Measurements from ENCODE around the gene FRMD1. TPM values are rescaled to one million over a fixed set of nuclear protein-coding genes. Genes with fewer than 3 reads are reported as not detected.

FRMD1 gene
- total and polyA plus RNA-seq, 2 of the 8 experiments (the other 6 are each of a cell fraction or from before 2014, with no cell fraction given) = 0.36 TPM; not detected in 1

- TF ChIP-seq, protein P1, sequence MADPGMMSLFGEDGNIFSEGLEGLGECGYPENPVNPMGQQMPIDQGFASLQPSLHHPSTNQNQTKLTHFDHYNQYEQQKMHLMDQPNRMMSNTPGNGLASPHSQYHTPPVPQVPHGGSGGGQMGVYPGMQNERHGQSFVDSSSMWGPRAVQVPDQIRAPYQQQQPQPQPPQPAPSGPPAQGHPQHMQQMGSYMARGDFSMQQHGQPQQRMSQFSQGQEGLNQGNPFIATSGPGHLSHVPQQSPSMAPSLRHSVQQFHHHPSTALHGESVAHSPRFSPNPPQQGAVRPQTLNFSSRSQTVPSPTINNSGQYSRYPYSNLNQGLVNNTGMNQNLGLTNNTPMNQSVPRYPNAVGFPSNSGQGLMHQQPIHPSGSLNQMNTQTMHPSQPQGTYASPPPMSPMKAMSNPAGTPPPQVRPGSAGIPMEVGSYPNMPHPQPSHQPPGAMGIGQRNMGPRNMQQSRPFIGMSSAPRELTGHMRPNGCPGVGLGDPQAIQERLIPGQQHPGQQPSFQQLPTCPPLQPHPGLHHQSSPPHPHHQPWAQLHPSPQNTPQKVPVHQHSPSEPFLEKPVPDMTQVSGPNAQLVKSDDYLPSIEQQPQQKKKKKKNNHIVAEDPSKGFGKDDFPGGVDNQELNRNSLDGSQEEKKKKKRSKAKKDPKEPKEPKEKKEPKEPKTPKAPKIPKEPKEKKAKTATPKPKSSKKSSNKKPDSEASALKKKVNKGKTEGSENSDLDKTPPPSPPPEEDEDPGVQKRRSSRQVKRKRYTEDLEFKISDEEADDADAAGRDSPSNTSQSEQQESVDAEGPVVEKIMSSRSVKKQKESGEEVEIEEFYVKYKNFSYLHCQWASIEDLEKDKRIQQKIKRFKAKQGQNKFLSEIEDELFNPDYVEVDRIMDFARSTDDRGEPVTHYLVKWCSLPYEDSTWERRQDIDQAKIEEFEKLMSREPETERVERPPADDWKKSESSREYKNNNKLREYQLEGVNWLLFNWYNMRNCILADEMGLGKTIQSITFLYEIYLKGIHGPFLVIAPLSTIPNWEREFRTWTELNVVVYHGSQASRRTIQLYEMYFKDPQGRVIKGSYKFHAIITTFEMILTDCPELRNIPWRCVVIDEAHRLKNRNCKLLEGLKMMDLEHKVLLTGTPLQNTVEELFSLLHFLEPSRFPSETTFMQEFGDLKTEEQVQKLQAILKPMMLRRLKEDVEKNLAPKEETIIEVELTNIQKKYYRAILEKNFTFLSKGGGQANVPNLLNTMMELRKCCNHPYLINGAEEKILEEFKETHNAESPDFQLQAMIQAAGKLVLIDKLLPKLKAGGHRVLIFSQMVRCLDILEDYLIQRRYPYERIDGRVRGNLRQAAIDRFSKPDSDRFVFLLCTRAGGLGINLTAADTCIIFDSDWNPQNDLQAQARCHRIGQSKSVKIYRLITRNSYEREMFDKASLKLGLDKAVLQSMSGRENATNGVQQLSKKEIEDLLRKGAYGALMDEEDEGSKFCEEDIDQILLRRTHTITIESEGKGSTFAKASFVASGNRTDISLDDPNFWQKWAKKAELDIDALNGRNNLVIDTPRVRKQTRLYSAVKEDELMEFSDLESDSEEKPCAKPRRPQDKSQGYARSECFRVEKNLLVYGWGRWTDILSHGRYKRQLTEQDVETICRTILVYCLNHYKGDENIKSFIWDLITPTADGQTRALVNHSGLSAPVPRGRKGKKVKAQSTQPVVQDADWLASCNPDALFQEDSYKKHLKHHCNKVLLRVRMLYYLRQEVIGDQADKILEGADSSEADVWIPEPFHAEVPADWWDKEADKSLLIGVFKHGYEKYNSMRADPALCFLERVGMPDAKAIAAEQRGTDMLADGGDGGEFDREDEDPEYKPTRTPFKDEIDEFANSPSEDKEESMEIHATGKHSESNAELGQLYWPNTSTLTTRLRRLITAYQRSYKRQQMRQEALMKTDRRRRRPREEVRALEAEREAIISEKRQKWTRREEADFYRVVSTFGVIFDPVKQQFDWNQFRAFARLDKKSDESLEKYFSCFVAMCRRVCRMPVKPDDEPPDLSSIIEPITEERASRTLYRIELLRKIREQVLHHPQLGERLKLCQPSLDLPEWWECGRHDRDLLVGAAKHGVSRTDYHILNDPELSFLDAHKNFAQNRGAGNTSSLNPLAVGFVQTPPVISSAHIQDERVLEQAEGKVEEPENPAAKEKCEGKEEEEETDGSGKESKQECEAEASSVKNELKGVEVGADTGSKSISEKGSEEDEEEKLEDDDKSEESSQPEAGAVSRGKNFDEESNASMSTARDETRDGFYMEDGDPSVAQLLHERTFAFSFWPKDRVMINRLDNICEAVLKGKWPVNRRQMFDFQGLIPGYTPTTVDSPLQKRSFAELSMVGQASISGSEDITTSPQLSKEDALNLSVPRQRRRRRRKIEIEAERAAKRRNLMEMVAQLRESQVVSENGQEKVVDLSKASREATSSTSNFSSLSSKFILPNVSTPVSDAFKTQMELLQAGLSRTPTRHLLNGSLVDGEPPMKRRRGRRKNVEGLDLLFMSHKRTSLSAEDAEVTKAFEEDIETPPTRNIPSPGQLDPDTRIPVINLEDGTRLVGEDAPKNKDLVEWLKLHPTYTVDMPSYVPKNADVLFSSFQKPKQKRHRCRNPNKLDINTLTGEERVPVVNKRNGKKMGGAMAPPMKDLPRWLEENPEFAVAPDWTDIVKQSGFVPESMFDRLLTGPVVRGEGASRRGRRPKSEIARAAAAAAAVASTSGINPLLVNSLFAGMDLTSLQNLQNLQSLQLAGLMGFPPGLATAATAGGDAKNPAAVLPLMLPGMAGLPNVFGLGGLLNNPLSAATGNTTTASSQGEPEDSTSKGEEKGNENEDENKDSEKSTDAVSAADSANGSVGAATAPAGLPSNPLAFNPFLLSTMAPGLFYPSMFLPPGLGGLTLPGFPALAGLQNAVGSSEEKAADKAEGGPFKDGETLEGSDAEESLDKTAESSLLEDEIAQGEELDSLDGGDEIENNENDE (IDR thresholded peaks at IDR 0.05; ENCODE audit: insufficient replicate concordance, low read length) = no peak
- TF ChIP-seq FOSL1 (IDR thresholded peaks at IDR 0.05; ENCODE audit: insufficient read depth, low read depth, low read length) = no peak
- no peak for TF ChIP-seq ATF3 (IDR thresholded peaks at IDR 0.05; ENCODE audit: insufficient read depth, low read depth, low read length)
Observed at GRCh38 chr6:168046696-168047095, 32.3 kb downstream of the FRMD1 start (continued).
